Sigmoid colon (tissue), 4 donors: ENCODE measurements around the gene GNAQ.

Experiments
- POLR2A ChIP-seq, 2 donors: fragments of 450-650 bp; IDR thresholded peaks; one replicate each; pipeline ENCODE4 v1.6.1; 2016; ENCODE audit warnings: antibody characterized with exemption in 2 of 2, mild to moderate bottlenecking in 2 of 2, moderate library complexity in 2 of 2
- POLR2AphosphoS5 ChIP-seq, 4 donors: sonication (generic); formaldehyde crosslinking; IDR thresholded peaks; one replicate each; pipeline ENCODE4 v1.6.1; 2017; ENCODE audit warnings: antibody characterized with exemption in 4 of 4
- TF ChIP-seq, protein P1 (sequence below), 4 experiments: fragments of 450-650 bp in 3 of 4; fragments of 200-600 bp in 1 of 4; IDR thresholded peaks; one replicate each; pipeline ENCODE4 v1.5.1; 2016 to 2019; ENCODE audit warnings: antibody characterized with exemption in 4 of 4, mild to moderate bottlenecking in 3 of 4, moderate library complexity in 2 of 4

- no peak for TF ChIP-seq POLR2A (IDR thresholded peaks at IDR 0.05)
- TF ChIP-seq, protein P1, sequence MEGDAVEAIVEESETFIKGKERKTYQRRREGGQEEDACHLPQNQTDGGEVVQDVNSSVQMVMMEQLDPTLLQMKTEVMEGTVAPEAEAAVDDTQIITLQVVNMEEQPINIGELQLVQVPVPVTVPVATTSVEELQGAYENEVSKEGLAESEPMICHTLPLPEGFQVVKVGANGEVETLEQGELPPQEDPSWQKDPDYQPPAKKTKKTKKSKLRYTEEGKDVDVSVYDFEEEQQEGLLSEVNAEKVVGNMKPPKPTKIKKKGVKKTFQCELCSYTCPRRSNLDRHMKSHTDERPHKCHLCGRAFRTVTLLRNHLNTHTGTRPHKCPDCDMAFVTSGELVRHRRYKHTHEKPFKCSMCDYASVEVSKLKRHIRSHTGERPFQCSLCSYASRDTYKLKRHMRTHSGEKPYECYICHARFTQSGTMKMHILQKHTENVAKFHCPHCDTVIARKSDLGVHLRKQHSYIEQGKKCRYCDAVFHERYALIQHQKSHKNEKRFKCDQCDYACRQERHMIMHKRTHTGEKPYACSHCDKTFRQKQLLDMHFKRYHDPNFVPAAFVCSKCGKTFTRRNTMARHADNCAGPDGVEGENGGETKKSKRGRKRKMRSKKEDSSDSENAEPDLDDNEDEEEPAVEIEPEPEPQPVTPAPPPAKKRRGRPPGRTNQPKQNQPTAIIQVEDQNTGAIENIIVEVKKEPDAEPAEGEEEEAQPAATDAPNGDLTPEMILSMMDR (IDR thresholded peaks at IDR 0.05), result no peak
- TF ChIP-seq POLR2AphosphoS5 (IDR thresholded peaks at IDR 0.05), result no peak
Observed at GRCh38 chr9:77820293-77820954, 211.2 kb downstream of the GNAQ start.
